HG03571 (cell line): ENCODE data around the gene LY6G6F.
"Not testable (repeated sequence)": the region's sequence is repeated elsewhere in the genome, so short reads cannot be mapped to it uniquely, and the experiment has no call there.

Source experiments
- ATAC-seq: cut with Tn5 transposase; IDR thresholded peaks from one replicate; pipeline ENCODE4 v1.9.1; 2021; ENCODE audit not compliant: unreplicated experiment

Gene LY6G6F

DNA sequence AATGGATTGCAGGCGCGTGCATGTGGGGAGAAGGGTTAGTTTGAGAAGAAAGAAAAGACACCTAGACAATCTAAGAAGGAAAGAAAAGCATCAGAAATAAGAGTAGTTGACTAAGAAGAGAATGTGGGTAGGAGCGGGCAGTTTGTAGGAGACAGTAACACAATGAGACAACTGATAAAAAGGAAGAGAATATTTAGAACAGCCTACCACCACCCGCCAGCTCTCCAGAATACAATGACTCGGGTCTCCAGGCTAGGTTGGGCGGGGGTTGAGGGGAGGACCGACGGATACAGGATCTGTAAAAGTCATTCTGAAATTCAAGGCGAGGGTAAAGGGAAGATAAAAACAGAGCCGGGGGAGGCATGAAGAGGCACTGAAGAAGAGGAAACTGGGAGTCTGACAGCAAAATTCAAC is 4.3 kb upstream of the LY6G6F start:
- no peak for ATAC-seq

DNA sequence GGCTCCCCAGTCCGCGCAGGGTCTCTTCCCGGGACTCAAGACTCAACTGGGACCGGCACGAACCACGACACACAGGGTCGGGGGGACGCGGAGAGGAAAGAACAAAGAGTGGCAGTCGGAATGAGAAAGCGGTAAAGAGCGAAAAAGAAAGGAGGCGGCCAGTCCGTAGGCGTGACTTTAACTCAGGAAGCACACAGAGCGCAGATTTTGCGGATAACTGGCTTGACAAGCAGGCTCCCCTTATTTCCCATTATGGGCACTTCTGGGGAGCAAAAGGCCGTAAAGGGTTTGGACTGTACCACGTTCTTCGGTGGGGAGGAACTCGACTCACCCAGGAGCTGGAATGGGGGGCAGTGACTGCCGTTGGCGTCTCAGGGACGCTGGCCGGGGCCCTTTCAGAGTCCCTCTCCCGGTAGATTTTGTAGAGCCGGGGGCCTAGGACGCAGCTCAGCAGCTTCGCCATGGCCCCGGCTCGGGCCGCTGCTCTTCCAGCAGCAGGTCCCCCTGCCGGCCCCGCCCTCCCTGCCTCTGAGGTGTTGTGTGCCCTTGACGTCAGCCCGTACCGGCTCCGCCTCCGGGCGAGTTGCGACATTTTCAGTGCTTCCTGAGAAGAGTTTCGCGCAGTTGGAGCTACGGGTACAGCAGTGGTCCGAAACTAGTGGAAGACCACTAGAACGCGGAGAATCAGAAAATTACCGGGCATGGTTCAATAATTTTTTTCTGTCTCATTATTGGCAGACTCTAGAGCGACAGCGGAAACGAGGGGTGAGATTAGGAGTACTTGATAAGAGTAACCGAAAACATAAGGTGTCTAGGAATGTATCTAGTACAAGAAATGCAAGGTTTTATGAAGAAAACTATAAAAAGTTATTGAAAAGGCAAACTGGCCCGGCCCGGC is 3.6 kb upstream of the LY6G6F start, which contains the start of gene ABHD16A:
Gene ABHD16A (minus strand): TSS at position 506 of the 898 bp plus-strand sequence. CDS start 43 bp downstream, at position 463.
- ATAC-seq: peak; percentile 86

DNA sequence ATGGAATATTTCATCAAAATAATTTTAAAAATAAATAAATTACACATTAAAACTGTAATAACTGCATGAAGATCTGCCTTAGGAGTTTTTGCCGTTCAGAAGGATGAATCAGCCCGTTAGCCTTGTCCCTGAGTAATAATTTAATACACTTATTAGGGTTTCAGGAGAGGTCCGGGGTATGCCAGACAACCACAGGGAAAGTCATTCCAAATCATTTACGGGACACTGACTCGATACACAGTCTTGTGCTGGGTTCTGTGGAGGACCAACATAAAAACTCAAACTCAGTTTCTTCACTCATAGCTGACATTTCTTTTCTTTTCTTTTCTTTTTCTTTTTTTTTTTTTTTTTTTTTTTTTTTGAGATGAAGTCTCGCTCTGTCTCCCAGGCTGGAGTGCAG is 735 bp upstream of the LY6G6F start:
- no peak for ATAC-seq

DNA sequence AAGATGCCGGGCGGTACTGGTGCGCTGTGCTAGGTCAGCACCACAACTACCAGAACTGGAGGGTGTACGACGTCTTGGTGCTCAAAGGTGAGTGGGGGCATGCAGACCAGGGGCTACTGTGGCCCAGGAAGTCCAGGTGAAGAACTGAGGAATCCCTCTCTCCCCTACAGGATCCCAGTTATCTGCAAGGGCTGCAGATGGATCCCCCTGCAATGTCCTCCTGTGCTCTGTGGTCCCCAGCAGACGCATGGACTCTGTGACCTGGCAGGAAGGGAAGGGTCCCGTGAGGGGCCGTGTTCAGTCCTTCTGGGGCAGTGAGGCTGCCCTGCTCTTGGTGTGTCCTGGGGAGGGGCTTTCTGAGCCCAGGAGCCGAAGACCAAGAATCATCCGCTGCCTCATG is 1.0 kb downstream of the LY6G6F start:
- ATAC-seq: no peak

DNA sequence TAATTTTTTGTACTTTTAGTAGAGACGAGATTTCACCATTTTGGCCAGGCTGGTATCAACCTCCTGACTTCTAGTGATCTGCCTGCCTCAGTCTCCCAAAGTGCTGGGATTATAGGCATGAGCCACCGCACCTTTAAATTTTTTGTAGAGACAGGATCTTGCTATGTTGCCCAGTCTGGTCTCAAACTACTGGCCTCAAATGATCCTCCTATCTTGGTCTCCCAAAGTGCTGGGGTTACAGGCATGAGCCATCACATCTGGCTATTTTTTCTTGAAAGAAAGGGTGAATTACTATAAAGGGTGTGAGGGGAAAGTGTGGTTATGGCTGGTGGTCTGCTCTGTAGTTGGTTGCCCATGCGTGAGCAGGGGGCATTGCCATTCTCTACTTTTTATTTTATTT is 1.6 kb downstream of the LY6G6F start:
- ATAC-seq: no peak

DNA sequence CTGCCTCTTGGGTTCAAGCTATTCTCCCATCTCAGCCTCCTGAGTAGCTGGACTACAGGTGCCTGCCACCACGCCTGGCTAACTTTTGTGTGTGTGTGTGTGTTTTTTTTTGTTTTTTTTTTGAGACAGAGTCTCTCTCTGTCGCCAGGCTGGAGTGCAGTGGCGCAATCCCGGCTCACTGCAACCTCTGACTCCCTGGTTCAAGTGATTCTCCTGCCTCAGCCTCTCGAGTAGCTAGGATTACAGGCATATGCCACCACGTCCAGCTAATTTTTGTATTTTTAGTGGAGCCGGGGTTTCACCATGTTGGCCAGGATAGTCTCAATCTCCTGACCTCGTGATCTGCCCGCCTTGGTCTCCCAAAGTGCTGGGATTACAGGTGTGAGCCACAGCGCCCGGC is 2.5 kb downstream of the LY6G6F start:
- ATAC-seq: not testable (repeated sequence)

DNA sequence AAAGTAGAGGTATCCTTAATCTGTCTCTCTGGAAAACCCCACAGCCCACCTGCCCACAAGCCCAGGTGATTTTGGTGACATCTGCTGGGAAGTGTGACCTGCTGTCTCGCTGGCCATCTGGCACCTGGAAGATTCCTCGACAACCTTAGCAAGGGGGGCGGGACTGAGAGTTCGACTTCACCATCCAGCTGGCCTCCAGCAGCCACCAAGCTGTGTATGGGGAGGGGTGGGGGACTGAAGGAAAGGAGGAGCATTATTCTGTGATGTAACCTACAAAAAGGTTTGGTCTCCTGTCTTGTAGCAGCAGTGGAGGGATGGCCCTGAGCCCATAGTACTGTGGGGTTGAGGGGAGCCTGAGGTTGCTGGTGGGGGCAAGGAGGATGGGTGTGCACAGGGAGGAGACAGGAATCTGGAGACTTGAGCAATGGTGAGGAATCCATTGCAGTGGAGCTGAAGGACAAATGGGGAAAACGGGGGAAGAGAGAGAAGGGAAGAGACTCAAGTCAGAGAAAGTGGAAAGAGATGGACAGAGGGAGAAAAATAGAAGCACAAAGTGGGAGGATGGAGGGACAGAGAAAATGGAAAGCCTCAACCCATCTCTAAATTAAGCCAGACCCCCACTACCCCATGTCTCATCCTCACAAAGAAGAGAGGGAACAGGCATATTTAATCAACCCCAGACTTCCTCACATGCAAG is 4.0 kb downstream of the LY6G6F start:
- ATAC-seq: no peak

DNA sequence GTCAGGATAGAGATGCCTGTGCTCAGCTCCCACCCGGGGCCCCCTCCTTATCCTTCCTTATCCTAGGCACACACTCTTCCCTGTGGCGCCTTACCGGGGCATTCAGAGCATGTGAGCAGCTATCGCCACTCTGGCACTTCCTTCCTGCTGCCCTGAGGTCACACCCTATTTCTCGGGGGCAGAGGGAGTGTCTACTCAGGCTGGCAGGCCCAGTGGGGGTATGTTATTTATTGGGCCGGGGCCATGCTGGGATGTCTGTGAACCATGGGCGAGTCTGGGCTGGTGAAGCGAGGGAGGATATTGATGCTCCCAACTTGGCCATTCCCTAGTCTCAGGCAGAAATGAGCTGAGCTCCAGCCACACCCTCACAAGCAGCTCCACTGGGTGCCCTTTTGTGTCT is 4.6 kb downstream of the LY6G6F start:
- ATAC-seq: no peak

DNA sequence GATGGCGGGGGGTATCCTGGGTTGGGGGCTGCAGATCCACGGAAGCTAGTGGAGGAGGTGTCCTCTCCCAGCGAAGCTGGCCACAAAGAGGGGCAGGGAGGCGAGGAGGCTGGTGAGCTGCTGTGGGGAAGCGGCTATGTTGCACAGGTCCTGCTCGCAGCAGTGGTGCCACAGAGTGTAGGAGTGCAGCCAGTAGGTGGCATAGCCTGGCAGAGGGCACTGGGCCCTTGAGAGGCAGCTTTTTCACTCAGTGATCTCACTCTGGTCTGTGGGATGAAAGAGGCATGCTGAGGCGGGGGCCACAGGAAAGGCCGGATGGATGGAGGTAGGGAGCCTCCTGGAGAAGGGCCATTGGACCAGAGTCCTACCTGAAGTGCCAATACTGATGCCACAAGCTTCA is 5.6 kb downstream of the LY6G6F start:
- ATAC-seq: no peak

DNA sequence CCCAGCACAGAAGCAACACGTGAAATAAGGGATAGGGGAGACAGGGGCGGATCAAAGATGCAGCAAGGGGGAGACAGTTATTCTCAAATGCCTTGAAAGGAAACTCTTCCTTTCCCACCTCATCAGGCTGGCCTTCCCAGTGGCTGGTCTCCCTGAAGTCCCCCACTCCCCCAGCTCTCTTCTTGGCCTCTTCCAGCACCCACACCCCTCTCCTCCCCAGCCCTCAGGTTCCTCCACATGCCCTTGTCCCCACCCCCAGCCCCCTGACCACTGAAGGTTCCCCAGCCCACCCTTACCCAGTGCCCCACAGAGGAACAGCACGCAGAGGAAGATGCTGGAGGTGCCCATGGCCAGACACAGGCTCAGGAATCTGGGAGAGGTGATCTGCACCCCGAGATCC is 6.8 kb downstream of the LY6G6F start:
- no peak for ATAC-seq

- no peak for ATAC-seq
These were observed 7.5 kb downstream of the LY6G6F start for GRCh38 chr6:31713991-31714684.

GRCh38 chr6:31715022-31715958 is 8.6 kb downstream of the LY6G6F start, which contains the start of gene LY6G6D:
Gene LY6G6D, plus strand, starts transcription at chr6:31715348. Its CDS starts 8 bp downstream, at chr6:31715356.
- ATAC-seq: no peak

- ATAC-seq: no peak
These were observed 11.0 kb downstream of the LY6G6F start for GRCh38 chr6:31717499-31718222.

DNA sequence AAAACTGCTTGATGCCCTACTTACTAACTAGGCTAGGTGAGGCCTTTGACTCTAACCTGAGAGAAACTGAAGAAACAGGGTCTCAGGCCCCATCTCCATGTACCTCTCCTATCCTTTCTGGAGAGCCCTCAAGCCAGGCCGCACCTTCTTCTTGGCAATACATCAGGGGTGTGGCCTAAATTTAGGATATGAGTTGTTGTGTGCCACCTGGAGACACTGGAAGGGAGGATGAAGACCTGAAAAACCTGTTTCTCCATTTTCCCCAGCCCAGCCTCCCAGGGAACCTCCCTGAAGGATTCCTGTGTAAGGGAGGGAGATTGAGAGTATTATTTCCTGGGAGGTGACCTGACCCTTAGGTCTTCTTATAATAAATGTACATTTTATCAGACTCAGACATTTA is 11.6 kb downstream of the LY6G6F start:
- ATAC-seq: no peak

GRCh38 chr6:31719001-31719400 is 12.3 kb downstream of the LY6G6F start:
- no peak for ATAC-seq

DNA sequence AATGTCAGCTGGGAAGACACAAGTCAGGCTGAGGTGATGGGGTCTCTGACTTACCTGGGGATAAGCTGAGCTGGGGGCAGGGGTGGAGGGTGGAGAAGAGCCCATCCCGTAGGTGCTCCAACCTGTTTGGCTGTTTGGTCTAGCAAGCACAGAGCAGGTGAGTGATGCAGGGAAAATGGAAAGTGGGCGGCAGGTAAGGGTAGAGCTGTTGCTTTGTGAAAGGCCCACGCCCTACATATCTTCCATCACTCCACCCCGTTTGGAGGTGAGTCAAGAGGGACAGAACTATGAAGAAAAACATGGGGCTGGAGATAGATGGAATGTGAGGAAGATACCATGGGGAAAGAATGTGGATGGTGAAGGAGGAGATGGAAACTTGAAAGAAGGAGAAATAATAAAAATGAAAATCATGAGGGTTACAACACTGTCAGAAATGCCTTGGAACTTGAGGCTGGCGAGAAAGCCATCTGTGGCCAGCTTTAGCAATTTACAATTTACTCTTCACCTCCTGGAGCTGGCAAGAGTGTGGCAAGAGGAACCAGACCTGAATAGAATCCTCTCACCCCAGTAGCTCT is 13.6 kb downstream of the LY6G6F start:
- ATAC-seq: no peak

- no peak for ATAC-seq
These were observed 14.8 kb downstream of the LY6G6F start, which contains the start of gene LY6G6C for GRCh38 chr6:31721351-31722020. Gene LY6G6C, minus strand, starts transcription at chr6:31721746. Its CDS starts 67 bp downstream, at chr6:31721679.

DNA sequence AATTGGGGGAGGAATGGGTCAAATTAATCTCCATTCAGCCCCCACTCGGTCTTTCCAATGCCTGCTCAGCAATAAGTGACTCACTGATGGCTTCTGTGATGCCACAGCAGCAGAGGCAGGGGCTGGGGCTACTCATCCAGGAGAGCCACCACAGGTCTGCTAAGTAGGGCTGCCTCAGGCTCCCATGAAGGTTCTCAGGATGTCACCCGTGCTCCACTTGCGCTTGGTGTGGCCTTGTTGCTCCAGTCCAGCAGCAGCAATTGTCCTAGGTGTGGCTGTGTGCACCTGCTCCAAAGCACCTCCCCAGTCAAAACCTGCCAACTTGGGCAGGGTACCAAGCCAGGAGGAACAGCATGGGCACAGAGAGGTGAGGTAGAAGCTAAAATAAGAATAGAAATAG is 15.5 kb downstream of the LY6G6F start:
- no peak for ATAC-seq
